Panc1 (cell line): Measurements from ENCODE around the gene PACSIN3.
"Not testable (repeated sequence)": the region's sequence is repeated elsewhere in the genome, so short reads cannot be mapped to it uniquely, and the experiment has no call there.

ENCODE experiments used
- POLR2AphosphoS5 ChIP-seq: IDR thresholded peaks from 2 replicates; pipeline ENCODE4 v1.6.1; 2012; ENCODE audit warnings: mild to moderate bottlenecking, low read depth, low read length, moderate library complexity
- REST ChIP-seq, 2 experiments: IDR thresholded peaks; 2 replicates each; pipeline ENCODE4 v1.6.1; 2011 to 2012; ENCODE audit warnings: low read depth in 2 of 2, control low read depth in 1 of 2, low read length in 1 of 2, mild to moderate bottlenecking in 1 of 2, moderate library complexity in 1 of 2; ENCODE audit not compliant: insufficient read depth in 1 of 2
- TF ChIP-seq, protein P1 (sequence below): fragments of 450-650 bp; IDR thresholded peaks from 2 replicates; pipeline ENCODE4 v1.5.1; 2017; ENCODE audit warnings: mild to moderate bottlenecking

DNA sequence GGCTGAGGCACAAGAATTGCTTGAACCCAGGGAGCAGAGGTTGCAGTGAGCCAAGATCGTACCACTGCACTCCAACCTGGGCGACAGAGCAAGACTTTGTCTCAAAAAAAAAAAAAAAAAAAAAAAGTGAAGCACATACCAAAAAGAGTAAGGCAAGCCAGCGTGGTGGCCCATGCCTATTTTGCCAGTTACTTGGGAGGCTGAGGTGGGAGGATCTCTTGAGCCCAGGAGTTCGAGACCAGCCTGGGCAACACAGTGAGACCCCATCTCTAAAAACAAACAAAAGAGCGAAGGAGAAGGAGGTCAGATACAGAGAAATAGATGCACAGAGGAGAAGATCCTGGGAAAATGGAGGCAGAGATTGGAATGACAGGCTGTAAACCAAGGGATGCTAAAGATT lies 20.3 kb upstream of the PACSIN3 start:
- TF ChIP-seq, protein P1, sequence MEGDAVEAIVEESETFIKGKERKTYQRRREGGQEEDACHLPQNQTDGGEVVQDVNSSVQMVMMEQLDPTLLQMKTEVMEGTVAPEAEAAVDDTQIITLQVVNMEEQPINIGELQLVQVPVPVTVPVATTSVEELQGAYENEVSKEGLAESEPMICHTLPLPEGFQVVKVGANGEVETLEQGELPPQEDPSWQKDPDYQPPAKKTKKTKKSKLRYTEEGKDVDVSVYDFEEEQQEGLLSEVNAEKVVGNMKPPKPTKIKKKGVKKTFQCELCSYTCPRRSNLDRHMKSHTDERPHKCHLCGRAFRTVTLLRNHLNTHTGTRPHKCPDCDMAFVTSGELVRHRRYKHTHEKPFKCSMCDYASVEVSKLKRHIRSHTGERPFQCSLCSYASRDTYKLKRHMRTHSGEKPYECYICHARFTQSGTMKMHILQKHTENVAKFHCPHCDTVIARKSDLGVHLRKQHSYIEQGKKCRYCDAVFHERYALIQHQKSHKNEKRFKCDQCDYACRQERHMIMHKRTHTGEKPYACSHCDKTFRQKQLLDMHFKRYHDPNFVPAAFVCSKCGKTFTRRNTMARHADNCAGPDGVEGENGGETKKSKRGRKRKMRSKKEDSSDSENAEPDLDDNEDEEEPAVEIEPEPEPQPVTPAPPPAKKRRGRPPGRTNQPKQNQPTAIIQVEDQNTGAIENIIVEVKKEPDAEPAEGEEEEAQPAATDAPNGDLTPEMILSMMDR = not testable (repeated sequence)
- not testable (repeated sequence) for TF ChIP-seq POLR2AphosphoS5; REST (IDR thresholded peaks at IDR 0.05; ENCODE audit: insufficient read depth in 1 of 2, low read depth in 2 of 2, low read length in 1 of 2)
